ENCODE measurements around the gene FASTKD1.
"Not testable (repeated sequence)": the region's sequence is repeated elsewhere in the genome, so short reads cannot be mapped to it uniquely, and the experiment has no call there.

The FASTKD1 gene

GRCh38 chr2:169590804-169591203 lies 17.1 kb upstream of the FASTKD1 start:
- no peak overlapping the region for H3K4me2 ChIP-seq
- H2AFZ ChIP-seq (ENCODE audit: low read depth) = no peak overlapping the region
- peaks cover 6% of the 10 kb centered on the region for H4K20me1 ChIP-seq (ENCODE audit: insufficient read depth)
- H3K9ac ChIP-seq = no peak overlapping the region
- no peaks in the 10 kb centered on the region for H3K36me3 ChIP-seq (ENCODE audit: insufficient read depth)
- H3K4me1 ChIP-seq (ENCODE audit: low read depth, poor library complexity, severe bottlenecking) = peaks cover 21% of the 10 kb centered on the region
- no peaks in the 10 kb centered on the region for H3K27me3 ChIP-seq (ENCODE audit: insufficient read depth, low read depth)
- no peak overlapping the region for H3K27ac ChIP-seq
- peaks cover 98% of the 10 kb centered on the region for H3K79me2 ChIP-seq (ENCODE audit: insufficient read depth, low read depth)
- TF ChIP-seq CTCF (conservative IDR thresholded peaks at IDR 0.05; ENCODE audit: low read depth, low read length) = no peak
- no peak overlapping the region for H3K4me3 ChIP-seq (IDR thresholded peaks at IDR 0.05; ENCODE audit: insufficient read depth, low read depth, low read length)

GRCh38 chr2:169585673-169586072 lies 12.0 kb upstream of the FASTKD1 start:
- no peak for TF ChIP-seq CTCF (conservative IDR thresholded peaks at IDR 0.05; ENCODE audit: low read depth, low read length)
- H3K27ac ChIP-seq = peak overlapping the region; percentile 93; the same call in 1 of the 2 replicates

DNA sequence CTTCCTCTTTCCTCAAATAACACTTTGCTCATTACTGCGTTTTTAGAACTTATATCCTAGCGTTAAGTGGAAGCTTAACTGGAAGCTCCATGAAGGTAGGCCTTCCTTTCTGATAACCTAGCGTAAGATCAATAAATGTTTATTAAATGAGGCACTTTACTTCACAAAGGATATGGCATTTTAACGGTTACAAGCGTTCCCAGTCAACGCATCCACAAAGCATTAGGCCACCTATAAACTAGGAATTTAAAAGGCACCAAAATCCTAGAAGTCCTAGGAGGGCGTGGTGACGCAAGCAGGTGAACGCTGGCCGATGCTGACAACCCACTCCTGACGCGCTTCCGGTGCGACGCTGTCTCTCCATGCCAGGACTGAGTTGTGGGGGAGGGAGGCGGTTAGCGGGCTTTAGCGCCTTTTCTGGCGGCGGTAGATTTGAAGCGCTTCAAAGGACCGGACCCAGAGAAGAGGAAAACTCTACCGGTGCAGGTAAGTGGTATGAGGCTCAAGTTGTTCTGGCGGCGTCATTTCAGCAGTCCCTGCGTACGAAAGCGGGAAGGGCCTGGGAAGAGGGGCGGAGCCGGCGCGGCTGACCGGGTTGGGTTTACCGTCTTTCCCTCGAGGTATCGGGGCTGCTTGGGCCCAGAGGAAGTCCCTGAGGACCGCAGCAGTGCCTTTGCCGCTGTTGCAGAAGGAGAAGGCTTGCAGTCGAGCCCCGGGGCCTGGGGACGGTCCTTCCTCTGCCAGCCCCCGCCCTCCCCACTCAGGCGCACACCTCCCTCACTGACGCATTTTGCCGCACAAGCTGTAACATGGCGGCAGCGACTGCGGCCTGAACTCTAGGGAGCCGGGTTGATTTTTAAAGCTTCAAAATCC lies 10.6 kb upstream of the FASTKD1 start, which contains the start of gene PPIG:
Gene PPIG, plus strand, starts transcription at position 347 of the 873 bp plus-strand sequence. CDS start 19,691 bp downstream, outside the sequence.
- peak within 1 kb of the TSS; percentile 74 for H3K4me2 ChIP-seq

More at GRCh38 chr2:169585673-169586072, 12.0 kb upstream of the FASTKD1 start:
- peak overlapping the region; percentile 99; the same call in 1 of the 2 replicates for H3K9ac ChIP-seq
- H3K4me2 ChIP-seq = peak overlapping the region; percentile 74
- peaks cover 63% of the 10 kb centered on the region for H3K79me2 ChIP-seq (ENCODE audit: insufficient read depth, low read depth)
- peaks cover 6% of the 10 kb centered on the region for H4K20me1 ChIP-seq (ENCODE audit: insufficient read depth)
- H3K27me3 ChIP-seq (ENCODE audit: insufficient read depth, low read depth) = no peaks in the 10 kb centered on the region
- no peak overlapping the region for H2AFZ ChIP-seq (ENCODE audit: low read depth)
- no peaks in the 10 kb centered on the region for H3K36me3 ChIP-seq (ENCODE audit: insufficient read depth)
- H3K4me3 ChIP-seq (IDR thresholded peaks at IDR 0.05; ENCODE audit: insufficient read depth, low read depth, low read length) = peak overlapping the region; percentile 92
- H3K4me1 ChIP-seq (ENCODE audit: low read depth, poor library complexity, severe bottlenecking) = peaks cover 18% of the 10 kb centered on the region

DNA sequence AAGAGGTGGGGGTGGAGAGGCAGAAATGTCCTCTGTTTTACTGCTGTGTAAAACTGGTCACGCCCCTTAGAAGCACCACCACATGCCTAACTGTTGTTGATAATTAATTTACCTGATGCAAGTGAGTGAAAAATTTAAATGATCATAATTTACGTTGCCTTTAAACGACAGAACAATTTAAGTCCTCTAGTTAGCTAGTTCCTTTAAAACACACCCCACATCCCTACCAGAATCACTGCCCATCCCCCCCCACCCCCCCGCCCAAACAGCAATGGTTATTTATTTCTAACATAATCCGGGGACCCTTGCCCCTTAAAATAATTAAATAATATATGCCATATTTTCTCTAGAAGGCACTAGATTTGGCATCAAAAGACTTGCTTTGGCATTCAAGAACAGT lies 9.9 kb upstream of the FASTKD1 start:
- H4K20me1 ChIP-seq (ENCODE audit: insufficient read depth) = no peaks in the 10 kb centered on the region
- H3K27me3 ChIP-seq (ENCODE audit: insufficient read depth, low read depth) = no peaks in the 10 kb centered on the region
- no peak overlapping the region for H3K9ac ChIP-seq
- no peak overlapping the region for H3K4me2 ChIP-seq
- peak overlapping the region; percentile 93; the same call in 1 of the 2 replicates for H3K27ac ChIP-seq
- H3K4me1 ChIP-seq (ENCODE audit: low read depth, poor library complexity, severe bottlenecking) = peaks cover 18% of the 10 kb centered on the region
- peaks cover 41% of the 10 kb centered on the region for H3K79me2 ChIP-seq (ENCODE audit: insufficient read depth, low read depth)
- no peaks in the 10 kb centered on the region for H3K36me3 ChIP-seq (ENCODE audit: insufficient read depth)
- H2AFZ ChIP-seq (ENCODE audit: low read depth) = peak overlapping the region; percentile 76
- no peak overlapping the region for H3K4me3 ChIP-seq (IDR thresholded peaks at IDR 0.05; ENCODE audit: insufficient read depth, low read depth, low read length)
- TF ChIP-seq CTCF (conservative IDR thresholded peaks at IDR 0.05; ENCODE audit: low read depth, low read length) = no peak

More for the DNA sequence above, 10.6 kb upstream of the FASTKD1 start, which contains the start of gene PPIG:
- peaks cover 18% of the 10 kb centered on the region for H3K4me1 ChIP-seq (ENCODE audit: low read depth, poor library complexity, severe bottlenecking)
- H3K36me3 ChIP-seq (ENCODE audit: insufficient read depth) = no peaks in the 10 kb centered on the region
- H3K79me2 ChIP-seq (ENCODE audit: insufficient read depth, low read depth) = peaks cover 48% of the 10 kb centered on the region
- H3K9ac ChIP-seq = peak within 1 kb of the TSS; percentile 99
- H3K27me3 ChIP-seq (ENCODE audit: insufficient read depth, low read depth) = no peaks in the 10 kb centered on the region
- peaks cover 3% of the 10 kb centered on the region for H4K20me1 ChIP-seq (ENCODE audit: insufficient read depth)
- H3K4me3 ChIP-seq (IDR thresholded peaks at IDR 0.05; ENCODE audit: insufficient read depth, low read depth, low read length) = peak within 1 kb of the TSS; percentile 94
- TF ChIP-seq CTCF (conservative IDR thresholded peaks at IDR 0.05; ENCODE audit: low read depth, low read length) = no peak
- peak within 1 kb of the TSS; percentile 76 for H2AFZ ChIP-seq (ENCODE audit: low read depth)
- peak within 1 kb of the TSS; percentile 93 for H3K27ac ChIP-seq

GRCh38 chr2:169582552-169583266 lies 9.0 kb upstream of the FASTKD1 start:
- not testable (repeated sequence) for H3K4me2 ChIP-seq; H3K9ac ChIP-seq; H2AFZ ChIP-seq (ENCODE audit: low read depth); H3K36me3 ChIP-seq (ENCODE audit: insufficient read depth); H4K20me1 ChIP-seq (ENCODE audit: insufficient read depth); H3K4me3 ChIP-seq (IDR thresholded peaks at IDR 0.05; ENCODE audit: insufficient read depth, low read depth, low read length); H3K27me3 ChIP-seq (ENCODE audit: insufficient read depth, low read depth); H3K27ac ChIP-seq
- H3K4me1 ChIP-seq (ENCODE audit: low read depth, poor library complexity, severe bottlenecking) = peaks cover 18% of the 10 kb centered on the region
- peaks cover 33% of the 10 kb centered on the region for H3K79me2 ChIP-seq (ENCODE audit: insufficient read depth, low read depth)

Measured in KMS-11 (cell line).